RWPE1 (cell line): ENCODE data around the gene MAP4K3.
"Not testable (repeated sequence)": the region's sequence is repeated elsewhere in the genome, so short reads cannot be mapped to it uniquely, and the experiment has no call there.

Experiments used
- CTCF ChIA-PET: fragments of 350-600 bp; sonication (Branson Sonifier 250); formaldehyde crosslinking; extraction: SDS; loops from one replicate; lab custom pipeline; 2021; lab: Yijun Ruan, JAX
- POLR2A ChIA-PET: fragments of 400-600 bp; formaldehyde crosslinking; extraction: SDS; loops from one replicate; lab custom pipeline; 2020; ENCODE audit warnings: antibody characterized with exemption; ENCODE audit not compliant: low non-redundant PET; lab: Yijun Ruan, JAX
- DNase-seq: peaks from one replicate; pipeline ENCODE4 v3.0.0; 2012; ENCODE audit warnings: low spot score
- H3K27ac ChIP-seq: fragments of 450-650 bp; 2 replicates; pipeline ENCODE4 v1.5.1; 2017
- CTCF ChIP-seq: fragments of 450-650 bp; conservative IDR thresholded peaks from 2 replicates; pipeline ENCODE4 v1.5.1; 2017; ENCODE audit warnings: low read depth, mild to moderate bottlenecking

The MAP4K3 gene

GRCh38 chr2:39334529-39334928 is 102.6 kb downstream of the MAP4K3 start:
- H3K27ac ChIP-seq = no peak overlapping the region
- ChIA-PET POLR2A (no interaction called here), CTCF (interaction anchor here (0.5 to 0.7 kb wide), 2 partner anchors 10 to 12 kb away, joined by 3 read pairs; no protein-coding TSS in a partner anchor)
- DNase-seq = no peak
- TF ChIP-seq CTCF = no peak

GRCh38 chr2:39326644-39327043 is 110.4 kb downstream of the MAP4K3 start:
- TF ChIP-seq CTCF = no peak
- ChIA-PET CTCF (no interaction called here), POLR2A (no interaction called here)
- H3K27ac ChIP-seq = no peak overlapping the region
- DNase-seq = no peak

GRCh38 chr2:39325966-39326365 is 111.1 kb downstream of the MAP4K3 start:
- CTCF ChIA-PET = interaction anchor here (0.6 kb wide), 1 partner anchor 64 kb away, joined by 3 read pairs; no protein-coding TSS in a partner anchor
- POLR2A ChIA-PET = no interaction called here
- no peak overlapping the region for H3K27ac ChIP-seq
- no peak for TF ChIP-seq CTCF
- DNase-seq = no peak

- H3K27ac ChIP-seq, DNase-seq, POLR2A ChIA-PET: not testable (repeated sequence)
- CTCF ChIA-PET = interaction anchor here (0.7 kb wide), 1 partner anchor 38 kb away, joined by 3 read pairs; no protein-coding TSS in a partner anchor
Measured at GRCh38 chr2:39321056-39322035, 115.7 kb downstream of the MAP4K3 start.

GRCh38 chr2:39320162-39320561 is 116.9 kb downstream of the MAP4K3 start:
- TF ChIP-seq CTCF = no peak
- POLR2A ChIA-PET = no interaction called here
- no peak overlapping the region for H3K27ac ChIP-seq
- CTCF ChIA-PET = interaction anchor here (0.7 kb wide), 1 partner anchor 37 kb away, joined by 3 read pairs; no protein-coding TSS in a partner anchor
- no peak for DNase-seq

- DNase-seq = no peak
- ChIA-PET POLR2A (no interaction called here), CTCF (no interaction called here)
- no peak for TF ChIP-seq CTCF
- H3K27ac ChIP-seq = no peak overlapping the region
Measured at GRCh38 chr2:39313575-39313974, 123.5 kb downstream of the MAP4K3 start.

- no peak overlapping the region for H3K27ac ChIP-seq
- ChIA-PET CTCF (interaction anchor here (0.6 kb wide), 1 partner anchor 72 kb away, joined by 4 read pairs; no protein-coding TSS in a partner anchor), POLR2A (no interaction called here)
- TF ChIP-seq CTCF = no peak
- DNase-seq = no peak
Measured at GRCh38 chr2:39311469-39311868, 125.6 kb downstream of the MAP4K3 start.
